ENCODE results near the gene TEX2.
"Not testable (repeated sequence)": the region's sequence is repeated elsewhere in the genome, so short reads cannot be mapped to it uniquely, and the experiment has no call there.

The TEX2 gene

DNA sequence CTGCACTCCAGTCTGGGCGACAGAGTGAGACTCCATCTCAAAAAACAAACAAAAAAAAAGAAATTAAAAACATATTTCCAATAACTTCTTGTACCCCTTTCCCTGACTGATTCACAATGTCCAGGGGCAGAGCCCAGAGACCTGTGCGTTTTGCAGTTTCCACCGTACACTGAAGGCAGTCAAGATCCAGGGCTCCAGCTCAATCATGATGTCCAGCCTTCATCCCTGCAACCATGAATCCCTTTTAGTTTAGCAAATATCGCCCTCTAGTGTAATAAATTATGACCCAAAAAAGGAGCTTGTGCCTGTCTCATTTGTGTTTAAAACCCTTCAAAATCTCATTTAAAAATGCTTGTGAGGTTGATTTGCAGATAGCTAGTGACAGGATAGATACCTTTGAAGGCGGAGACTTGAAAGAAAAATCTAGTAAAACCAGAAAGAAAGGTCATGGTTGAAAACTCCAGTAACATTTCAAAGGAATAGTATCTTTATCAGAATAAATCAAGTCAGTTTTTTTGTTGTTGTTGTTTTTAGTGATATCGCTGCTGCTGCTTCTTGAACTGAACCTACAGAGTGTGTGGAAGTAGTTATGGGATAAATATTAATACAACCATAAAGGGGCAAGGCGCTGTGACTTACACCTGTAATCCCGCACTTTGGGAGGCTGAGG, 129.4 kb downstream of the TEX2 start:
- no peak for DNase-seq

DNA sequence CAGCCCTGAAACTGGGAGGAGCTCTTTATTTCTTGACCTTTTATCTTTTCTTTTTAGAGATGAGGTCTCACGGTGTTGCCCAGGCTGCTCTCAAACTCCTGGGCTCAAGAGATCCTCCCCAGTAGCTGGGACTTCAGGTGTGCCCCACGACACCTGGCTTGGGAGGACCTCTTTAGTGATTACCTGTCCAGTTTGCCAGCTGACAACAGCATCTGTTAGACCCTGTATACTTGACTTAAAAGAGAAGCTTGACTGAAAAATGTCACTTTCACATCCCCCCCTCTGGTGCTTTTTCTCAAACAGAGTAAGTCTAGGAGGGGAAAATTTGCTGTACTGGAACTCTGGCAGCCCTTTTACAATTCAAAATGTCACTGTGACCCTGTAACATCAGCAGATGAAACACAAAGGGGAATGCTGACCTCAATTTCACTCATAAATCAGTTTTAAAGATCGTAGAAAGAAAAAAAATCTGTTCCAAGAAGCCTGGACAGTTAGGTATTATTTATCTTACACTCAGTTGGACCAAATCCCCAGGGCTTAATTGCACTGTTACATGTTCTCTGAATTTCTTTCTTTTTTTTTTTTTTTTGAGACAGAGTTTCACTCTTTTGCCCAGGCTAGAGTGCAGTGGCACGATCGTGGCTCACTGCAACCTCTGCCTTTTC, 131.3 kb downstream of the TEX2 start:
- no peak for DNase-seq

DNA sequence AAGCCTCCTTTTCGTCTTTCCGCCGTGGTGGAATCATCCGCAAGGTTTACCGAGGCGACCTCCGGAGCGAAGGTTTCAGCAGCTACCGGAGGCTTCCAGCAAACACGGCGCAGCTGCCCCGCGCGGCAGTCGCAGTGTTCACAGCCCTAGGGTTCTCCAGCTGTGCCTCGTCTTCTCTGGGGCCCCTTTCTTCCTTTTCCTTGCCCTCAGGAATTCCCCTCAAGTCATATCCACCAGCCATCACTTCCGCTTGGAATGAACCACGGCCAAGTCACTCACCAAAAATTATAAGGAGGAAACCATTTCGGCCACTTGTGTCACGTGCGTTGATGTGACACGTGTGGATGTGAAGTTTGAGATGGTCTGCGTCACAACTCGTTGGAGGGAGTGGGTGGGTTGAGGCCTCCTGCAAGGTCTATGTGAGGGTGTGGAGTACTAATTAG, 132.5 kb downstream of the TEX2 start:
- peak; percentile 55 for DNase-seq

DNA sequence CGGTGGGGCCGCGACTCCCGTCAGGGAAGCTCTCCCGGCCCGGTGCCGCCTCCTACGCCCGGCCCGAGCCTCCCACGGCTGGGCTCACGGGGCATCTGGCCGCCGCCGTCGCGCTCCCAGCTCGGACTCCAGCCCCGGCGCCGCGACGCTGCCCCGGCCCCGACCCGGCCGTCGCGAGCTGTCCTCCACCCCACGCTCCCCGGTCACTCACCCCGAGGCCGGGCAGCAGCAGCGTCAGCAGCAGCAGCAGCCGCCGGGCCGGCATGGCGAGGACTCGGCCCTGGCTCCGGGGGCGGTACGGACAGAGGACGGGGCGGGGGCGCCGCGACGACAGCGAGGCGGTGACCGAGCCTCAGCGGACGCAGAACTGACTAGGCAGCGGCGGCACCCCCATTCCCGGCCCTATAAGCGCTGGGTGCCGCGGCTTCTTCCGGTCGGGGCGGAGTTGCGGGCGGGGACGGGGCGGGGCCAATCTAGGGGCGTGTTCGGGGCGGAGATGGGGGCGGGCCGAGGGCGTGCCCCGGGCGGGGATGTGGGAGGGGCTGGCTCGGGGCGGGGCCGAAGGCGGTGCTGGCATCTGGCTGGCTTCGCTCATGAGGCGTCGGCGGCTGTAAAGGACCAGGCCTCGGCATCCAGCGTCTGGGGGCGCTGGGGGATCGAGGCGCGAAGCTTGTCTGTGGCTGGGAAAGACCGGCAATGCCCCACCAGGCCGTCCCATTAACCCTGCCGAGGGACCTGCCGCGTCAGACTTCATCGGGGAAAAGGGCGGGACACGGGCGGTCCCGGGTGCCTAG, 133.1 kb downstream of the TEX2 start, which contains the start of gene ERN1:
Gene ERN1, minus strand, starts transcription at position 380 of the 794 bp plus-strand sequence. Its CDS starts 115 bp downstream, at position 265.
- DNase-seq = peak; percentile 89 to 91

DNA sequence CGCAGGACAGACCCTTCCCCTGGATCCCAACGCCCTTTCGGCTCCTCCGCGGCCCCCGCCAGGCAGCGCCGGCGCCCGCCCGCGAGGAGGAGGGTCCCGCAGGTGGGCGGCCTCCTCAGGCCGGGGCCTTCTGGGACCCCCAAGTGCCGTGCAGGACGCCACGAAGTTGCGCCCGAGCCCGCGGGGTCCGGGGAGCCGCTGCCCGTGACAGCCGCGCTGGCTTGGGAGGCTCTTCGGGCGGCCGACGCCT, 133.6 kb downstream of the TEX2 start:
- DNase-seq = no peak

DNA sequence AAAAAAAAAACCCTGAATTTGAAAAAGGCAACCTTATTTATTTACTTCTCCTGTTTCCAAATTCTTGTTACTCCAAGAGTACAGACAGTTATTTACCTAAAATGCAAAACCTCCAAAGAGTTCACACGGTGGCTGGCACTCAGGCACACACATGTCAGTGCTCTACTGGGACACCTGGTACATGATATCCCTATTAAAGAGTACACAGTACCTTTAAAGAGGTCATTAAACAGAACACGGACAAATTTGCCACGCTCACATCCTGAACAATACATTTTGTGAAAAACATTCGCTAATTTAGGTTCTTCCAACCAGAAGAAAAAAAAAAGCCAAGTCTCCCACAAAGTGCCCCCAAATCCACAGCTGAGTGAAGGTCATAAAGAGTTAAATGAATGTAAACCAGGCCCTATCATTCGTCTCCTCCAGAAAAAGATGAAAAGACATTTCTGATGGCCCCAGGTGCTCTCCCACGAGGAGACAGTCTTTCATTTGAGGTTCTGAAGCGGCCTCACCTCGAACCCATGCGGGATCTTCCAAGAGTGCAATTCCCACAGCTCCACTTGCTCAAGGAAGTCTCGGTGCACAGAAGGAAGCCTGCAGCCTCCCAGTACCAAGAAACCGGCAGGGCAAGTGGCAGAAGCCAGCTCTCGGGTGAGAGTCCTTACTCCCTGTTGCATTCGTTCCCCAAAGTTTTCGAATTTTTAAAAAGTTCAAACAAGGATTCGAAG, 134.1 kb downstream of the TEX2 start:
- DNase-seq = peak in 1 of 2 experiments; percentile 8

DNA sequence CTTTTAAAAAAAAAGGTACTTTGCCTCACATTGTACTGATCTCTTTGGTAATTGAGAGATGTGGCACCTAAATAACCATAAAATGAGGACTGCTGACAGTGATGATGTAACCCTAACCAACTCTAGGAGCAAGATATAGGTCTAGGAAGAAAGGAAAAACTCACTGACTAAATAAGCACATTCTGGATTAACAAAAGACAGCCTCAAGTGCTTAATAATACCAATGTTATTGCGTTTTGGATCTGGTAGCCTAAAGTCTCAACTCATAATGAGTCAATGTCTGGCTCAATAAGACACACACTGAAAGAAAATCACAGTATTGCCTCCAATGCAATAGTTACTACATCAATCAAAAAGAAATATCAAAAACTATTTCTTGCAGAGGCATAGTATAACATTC, 136.1 kb downstream of the TEX2 start:
- DNase-seq = no peak

DNA sequence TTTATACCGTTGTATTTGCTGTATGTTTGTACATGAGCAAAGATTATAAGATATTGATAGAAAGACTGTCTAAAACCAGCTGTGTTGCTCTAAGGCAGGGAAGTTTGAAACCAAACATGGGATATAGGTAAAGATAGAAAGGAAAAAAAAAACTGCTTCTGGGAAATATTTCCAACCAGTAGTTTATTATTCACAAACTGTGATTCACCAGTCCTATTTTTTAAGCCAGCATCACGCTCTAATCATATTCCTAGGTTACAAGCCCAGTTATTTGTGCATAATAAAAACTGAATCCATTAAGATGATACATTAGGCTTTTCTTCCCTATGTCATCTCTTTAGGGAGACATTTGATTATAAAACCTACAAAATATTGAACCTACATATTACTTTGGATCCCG, 137.1 kb downstream of the TEX2 start:
- DNase-seq = no peak

DNA sequence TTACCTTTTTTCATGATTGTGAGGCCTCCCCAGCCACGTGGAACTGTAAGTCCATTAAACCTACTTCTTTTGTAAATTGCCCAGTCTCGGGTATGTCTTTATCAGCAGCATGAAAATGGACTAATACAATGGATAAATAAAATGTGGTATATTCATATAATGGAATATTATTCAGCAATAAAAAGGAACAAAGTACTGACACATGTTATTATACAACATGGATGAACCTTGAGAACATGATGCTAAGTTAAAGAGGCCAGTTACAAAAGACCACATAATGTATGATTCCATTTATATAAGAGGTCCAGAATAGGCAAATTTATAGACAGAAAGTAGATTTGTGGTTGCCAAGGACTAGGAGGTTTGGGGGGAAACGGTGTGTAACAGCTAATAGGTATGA, 138.5 kb downstream of the TEX2 start:
- DNase-seq = no peak

DNA sequence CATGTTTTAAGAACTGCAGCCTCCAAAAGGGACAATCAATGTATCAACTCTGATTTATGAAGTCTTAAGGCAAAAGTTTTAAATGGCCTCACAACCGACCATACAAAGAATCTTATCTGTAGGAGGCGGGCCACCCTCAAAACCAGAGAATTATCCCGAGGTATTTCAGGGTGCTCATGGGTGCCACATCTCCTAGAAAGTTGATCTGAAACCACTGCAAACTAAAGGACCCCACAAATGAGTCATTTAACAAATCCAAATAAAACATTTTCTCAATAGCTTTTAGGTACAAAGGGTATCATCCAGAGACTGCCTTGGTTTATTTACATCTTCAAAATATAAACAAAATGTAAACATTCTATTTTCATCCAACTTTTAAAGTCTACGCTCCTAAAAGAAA, 139.9 kb downstream of the TEX2 start:
- no peak for DNase-seq

DNA sequence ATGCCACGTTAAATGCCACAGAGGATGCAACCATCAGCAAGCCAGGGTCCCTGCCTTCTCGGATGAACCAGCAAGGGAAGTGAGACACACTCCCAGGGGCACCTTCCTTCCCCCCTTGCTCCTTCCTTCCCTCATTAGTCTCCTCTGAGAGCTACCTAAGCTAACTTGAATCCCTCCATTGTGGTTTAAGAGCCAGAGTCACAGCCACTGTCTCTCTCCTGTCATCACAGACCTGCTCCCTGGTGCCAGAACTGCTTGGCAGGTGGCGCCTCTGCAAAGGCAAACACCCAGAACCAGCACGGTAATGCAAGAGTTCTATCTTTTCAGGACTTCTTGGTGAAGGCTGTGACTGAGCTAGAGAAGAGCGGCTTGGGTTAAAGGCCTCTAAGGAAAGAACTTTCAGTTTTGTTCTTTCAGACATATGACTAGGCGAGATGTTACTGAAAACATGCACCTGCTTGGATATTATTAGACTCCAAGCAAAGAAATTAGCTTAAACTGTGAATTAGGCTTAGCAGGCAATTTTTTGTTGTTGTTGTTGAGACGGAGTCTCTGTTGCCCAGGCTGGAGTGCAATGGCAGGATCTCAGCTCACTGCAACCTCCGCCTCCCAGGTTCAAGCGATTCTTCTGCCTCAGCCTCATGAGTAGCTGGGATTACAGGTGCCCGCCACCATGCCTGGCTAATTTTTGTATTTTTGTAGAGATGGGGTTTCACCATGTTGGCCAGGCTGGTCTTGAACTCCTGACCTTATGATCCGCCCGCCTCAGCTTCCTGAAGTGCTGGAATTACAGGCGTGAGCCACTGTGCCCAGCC, 141.9 kb downstream of the TEX2 start:
- DNase-seq = not testable (repeated sequence)

DNA sequence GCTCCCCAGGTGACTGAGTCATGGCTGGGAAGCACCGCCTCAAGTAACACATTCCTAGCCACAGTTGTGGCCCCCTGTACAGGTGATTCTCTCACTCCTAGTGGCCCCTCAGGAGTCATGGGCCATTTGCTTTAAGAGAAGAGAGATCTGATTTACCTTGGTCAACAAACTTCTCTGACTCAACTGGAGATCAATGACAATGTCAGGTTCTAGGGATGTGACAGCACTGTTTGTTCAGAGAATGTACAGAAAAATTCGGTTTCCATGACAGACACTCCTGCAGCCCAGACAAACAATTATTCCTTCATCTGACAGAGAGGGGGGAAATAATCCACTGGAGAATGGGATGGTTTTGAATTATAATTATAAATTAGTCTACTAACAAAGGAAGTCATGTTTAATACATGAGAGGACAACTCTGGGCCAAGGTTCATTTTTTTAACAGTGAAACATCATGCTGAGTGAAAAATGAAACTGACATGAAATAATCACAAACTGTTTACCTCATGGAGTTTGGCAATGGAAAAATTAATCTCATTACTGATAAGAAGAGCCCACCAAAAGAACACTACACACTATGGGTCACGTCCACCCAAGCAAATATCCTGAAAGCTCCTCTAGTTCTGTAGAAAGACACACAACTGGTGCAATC, 142.8 kb downstream of the TEX2 start:
- DNase-seq = no peak

DNA sequence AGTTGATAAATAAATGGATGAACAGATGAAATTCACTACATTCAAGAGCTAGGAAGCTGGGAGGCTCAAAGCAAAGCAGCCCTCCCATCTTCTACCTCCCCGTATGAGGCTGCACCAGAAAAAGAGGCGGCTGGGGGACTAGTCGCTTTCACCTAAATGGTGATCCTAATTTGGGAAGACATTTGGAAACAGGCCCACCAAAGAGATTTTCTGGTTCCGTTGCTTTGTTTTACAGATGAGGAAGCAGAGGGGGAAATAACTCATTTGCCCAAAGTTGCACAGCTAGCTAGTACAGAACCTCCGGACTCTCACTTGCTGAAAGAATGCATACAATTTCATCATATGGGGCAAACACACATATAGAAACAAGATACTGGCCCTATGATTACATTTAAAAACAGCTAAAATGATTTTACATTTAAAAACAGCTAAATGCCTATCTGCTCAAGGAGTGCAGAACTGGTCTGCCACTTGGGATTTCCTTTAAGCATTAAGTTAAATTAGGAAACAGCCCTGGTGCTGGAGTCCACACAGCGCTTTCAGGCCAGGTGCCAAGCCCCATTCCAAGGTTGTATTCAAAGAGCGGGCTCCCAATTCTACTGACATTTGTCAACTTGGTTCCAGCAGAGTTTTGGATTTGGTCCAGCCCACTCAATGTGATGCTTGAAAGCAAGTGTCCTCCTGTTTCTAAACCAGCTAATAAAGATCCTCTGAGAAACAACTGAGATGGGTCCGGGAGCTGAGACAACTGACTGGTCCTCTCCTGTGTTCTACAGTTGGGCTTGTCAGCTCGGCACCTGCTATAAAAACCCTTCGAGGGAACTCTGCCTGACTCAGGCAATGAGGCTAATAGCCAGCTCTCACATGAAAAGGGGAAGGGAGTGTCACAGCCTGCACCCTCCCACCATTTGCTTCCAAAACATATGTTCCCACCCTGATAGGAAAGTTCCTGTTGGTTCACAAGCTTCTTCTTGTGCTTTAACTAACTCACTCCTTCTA, 144.8 kb downstream of the TEX2 start:
- DNase-seq = no peak

DNA sequence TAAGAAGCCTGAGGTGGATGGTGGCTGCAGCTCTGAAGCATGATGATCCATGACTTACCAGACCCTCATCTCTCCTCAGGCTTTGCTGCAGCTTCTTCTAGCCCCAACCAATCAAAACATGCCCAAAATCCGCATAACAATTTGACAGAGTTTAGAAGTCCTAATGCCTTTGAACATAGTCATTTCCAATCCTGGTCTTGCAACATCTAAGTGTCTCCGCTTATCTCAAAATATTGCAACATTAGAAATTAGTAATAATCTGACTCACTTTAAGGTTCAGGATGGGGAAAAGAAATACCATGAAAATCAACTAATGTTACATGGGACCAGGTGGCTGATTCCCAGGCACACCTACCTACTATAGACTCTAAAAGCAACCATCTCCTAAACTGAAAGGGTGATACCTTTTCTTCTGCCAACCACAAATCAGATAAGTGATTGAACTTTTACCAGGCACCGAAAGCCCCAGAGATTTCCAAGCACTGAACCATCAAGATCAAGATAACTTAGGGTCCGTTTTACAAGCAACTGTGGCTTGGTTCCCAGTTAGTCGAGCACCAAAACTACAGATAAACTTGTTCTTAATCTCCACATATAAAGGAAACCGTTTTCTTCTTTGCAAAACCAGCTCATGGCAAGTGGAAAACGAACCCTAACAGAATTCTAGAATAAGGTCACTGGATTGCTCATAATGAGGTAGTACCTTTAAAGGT, 147.1 kb downstream of the TEX2 start:
- DNase-seq = peak in 1 of 2 experiments; percentile 9

DNA sequence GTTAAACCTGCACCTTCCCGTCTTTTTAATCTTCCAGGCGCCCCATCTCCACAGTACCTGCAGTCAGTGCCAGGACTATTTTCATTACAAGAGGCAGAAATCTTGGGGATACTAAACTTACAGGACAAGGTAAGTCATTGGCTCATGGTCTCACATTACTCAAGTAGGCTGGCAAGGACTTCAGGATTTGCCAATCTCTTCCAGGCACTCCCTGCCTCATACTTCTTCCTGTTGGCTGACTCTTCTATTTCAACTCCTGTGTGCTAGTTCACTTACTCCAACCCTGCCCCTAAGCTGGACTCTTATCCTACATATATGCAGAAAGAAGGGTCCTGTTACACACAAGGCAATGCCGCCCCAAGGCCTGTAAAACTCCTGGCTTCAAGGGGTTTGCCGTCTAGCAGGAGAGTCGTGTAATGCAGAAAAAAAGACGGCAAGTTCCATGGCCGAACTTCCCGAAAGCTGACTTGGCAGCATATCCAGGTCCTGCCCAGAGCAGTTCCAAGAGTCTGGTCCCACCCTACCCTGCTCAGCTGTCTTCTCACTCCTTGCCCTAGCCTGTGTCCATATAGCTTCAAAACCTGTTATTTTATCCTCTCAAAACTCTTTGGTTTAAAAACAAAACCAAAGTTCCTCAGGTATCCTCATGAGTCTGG, 147.9 kb downstream of the TEX2 start:
- DNase-seq = no peak

DNA sequence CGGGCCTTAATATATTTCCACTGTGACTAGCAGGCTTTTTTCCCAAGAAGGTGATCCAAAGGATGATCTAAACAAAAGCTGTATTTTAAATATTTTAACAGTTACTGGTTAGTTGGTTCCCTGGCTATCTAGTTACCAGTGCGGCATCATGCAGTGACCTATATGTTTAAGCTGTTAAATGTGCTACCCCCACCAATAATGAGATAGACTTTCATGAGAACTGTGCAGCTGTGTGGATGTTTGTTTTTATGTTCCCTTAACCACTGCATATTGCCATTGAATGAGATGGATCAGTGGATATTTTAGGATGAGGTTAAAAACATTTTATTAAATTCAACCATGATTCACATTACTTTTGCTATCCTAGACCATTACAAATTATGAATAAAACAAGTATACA, 150.1 kb downstream of the TEX2 start:
- no peak for DNase-seq

DNA sequence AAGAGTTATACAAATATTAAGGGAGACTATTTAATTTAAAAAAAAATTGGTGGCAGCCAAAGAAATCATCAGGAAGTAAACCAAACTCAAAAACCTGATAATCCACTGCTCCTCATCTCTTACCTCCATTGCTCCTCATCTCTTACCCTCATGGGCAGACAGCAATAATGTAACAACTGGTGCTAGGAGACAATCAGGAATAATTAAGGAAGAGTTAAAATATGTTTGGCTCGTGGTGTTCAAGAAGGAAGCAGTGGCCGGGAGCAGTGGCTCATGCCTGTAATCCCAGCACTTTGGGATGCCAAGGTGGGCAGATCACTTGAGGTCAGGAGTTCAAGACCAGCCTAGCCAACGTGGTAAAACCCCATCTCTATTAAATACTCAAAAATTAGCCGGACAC, 151.2 kb downstream of the TEX2 start:
- no peak for DNase-seq

DNA sequence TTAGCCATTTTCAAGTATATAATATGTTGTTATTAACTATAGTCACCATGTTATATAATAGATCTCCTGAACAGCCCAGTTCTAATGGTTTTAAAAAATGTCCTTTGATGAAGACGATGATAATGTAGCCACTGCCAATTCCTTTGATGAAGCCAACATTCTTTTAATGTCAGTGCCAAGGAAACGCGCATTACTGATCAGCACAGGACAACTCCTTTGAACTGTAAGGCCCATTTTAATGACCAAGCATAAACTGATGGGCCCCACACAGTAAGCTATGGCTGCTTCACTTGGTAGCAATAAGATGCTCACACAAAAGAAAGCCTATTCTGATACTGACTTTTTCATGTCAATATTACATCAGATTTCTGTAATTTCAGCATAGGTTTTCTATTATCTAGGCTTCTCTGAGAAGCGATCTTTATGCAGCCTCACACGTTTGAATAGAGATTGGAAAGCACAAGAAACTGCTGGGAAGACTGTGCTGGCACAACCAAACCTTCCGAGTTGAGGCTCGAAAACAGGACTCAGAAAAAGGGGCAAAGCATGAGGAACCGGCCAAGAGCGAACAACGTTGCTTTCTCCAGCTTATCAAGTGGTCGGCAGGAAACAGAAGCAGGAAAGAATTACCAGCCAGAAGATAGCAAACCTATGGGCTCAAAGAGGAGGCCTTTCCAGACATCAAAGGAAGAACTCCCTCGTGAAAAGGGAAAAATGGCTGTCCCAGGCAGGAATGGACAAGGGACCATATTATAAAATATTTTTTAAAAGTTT, 152.5 kb downstream of the TEX2 start:
- DNase-seq = no peak

DNA sequence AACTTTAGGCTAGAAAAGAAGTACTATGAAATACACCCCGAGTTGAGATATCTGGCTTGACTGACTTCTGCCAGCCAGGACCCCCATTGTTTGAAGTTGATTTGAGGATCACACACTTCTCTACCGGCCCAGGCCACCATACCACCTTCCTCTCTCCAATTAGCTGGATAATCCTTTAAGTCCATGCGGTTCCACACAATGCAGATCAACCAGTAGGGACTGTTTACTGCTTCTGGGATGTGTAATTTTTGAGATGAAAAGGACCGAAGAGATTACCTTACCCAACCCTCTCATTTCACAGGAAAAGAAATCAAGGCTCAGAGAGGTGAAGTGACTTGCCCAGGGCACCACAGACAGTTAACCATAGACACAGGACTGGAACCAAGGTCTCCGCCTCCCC, 153.7 kb downstream of the TEX2 start:
- no peak for DNase-seq
